ENCODE measurements around the gene DOP1A. TPM values are rescaled to one million over a fixed set of nuclear protein-coding genes. Genes with fewer than 3 reads are reported as not detected.

Gene DOP1A
- total RNA-seq, 3 donors from 2014 or later, result 28.0 to 35.8 (median 30.4) TPM

DNA sequence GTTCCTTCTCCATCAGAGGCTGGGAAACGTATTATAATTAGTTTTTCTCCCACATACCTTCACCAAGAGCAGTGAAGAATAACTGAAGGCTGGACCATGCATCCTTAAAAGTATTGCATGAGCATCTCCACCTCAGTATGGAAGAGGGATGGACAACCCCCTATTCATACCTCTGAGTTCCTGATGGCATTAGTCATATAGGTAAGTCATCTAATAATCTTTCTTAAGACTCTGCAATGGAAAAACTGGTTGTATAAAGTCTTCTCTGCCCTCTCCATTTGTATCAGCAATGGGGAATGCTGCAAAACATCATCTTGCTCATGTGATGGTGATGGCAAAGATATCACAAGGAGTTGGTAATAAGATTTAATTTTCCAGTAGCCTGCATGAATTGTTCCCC lies 101.1 kb downstream of the DOP1A start:
- DNase-seq (no peak), ATAC-seq (no peak)
- no peaks in the 10 kb centered on the region for H3K9me3 ChIP-seq
- intact Hi-C loops (cut with DNase I, micrococcal nuclease), result no loop called here
- no peak overlapping the region for H3K4me3 ChIP-seq
- no peaks in the 10 kb centered on the region for H3K4me1 ChIP-seq (ENCODE audit: low read depth)
- TF ChIP-seq, protein P1, sequence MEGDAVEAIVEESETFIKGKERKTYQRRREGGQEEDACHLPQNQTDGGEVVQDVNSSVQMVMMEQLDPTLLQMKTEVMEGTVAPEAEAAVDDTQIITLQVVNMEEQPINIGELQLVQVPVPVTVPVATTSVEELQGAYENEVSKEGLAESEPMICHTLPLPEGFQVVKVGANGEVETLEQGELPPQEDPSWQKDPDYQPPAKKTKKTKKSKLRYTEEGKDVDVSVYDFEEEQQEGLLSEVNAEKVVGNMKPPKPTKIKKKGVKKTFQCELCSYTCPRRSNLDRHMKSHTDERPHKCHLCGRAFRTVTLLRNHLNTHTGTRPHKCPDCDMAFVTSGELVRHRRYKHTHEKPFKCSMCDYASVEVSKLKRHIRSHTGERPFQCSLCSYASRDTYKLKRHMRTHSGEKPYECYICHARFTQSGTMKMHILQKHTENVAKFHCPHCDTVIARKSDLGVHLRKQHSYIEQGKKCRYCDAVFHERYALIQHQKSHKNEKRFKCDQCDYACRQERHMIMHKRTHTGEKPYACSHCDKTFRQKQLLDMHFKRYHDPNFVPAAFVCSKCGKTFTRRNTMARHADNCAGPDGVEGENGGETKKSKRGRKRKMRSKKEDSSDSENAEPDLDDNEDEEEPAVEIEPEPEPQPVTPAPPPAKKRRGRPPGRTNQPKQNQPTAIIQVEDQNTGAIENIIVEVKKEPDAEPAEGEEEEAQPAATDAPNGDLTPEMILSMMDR (IDR thresholded peaks at IDR 0.05), result no peak
- H3K36me3 ChIP-seq (ENCODE audit: low read depth), result no peaks in the 10 kb centered on the region

DNA sequence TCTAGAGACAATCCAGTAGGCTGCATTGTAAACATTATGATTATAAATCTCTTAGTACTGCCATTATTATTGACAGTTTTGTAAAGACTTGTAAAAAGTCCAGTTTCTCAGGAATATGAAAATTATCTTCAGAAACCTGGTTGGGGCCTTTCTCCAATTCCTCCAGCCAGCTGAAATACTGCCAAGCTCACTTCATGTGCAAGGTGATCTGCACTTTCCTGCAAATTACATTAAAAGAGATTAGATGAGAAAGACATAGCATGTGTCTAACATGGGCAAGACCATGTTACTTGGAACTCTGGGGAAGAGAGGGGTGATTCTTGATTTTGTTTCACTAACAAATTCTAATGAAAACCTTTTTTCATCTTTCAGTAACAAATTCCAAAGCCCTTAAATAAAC lies 101.6 kb downstream of the DOP1A start:
- Histone ChIP-seq H3K4me1 (ENCODE audit: low read depth) (no peaks in the 10 kb centered on the region), H3K4me3 (no peak overlapping the region), H3K36me3 (ENCODE audit: low read depth) (no peaks in the 10 kb centered on the region), H3K9me3 (no peaks in the 10 kb centered on the region)
- no peak for ATAC-seq
- DNase-seq, result no peak
- intact Hi-C loops (cut with DNase I, micrococcal nuclease), result no loop called here
- TF ChIP-seq, protein P1 (IDR thresholded peaks at IDR 0.05), result no peak

DNA sequence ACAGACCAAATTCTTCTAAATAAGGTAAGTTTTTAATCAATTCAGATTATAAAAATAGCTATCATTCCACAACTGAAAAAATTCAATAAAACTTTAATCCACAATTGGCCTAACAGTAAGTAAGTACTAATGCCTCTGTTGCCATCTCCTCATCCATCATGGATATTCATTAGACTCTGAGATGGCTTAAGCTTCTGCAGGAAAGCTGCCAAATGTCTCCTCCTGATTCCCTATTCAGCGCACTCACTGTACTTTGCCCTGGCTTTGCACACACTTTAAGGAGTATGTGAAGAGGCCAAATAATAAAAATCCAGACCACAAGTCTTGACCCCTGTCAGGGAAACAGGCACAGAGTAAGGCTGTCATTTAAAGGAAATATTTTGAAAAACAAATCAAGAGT lies 102.0 kb downstream of the DOP1A start:
- TF ChIP-seq, protein P1 (IDR thresholded peaks at IDR 0.05), result no peak
- DNase-seq, result no peak
- Histone ChIP-seq H3K4me3 (no peak overlapping the region), H3K36me3 (ENCODE audit: low read depth) (no peaks in the 10 kb centered on the region), H3K4me1 (ENCODE audit: low read depth) (no peaks in the 10 kb centered on the region), H3K9me3 (no peaks in the 10 kb centered on the region)
- intact Hi-C loops (cut with DNase I, micrococcal nuclease), result no loop called here
- ATAC-seq, result no peak

DNA sequence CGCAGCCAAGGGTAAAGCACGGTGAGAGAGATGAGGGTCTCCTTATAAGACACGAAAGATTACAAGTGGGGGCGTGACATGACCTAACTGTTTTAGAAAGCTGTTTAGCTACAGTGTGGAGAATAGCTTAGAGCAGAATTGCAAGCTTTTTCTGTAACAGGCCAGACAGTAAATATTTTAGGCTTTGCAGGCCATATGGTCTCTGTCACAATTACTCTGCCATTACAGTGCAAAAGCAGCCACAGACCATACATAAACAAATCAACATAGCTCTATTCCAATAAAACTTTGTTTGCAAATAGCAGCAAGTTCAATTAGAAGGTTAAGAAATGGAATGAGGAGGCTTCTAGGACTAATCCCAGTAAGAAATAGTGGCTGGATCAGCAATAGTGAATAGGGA lies 108.8 kb downstream of the DOP1A start:
- TF ChIP-seq, protein P1 (IDR thresholded peaks at IDR 0.05), result no peak
- Histone ChIP-seq H3K9me3 (no peaks in the 10 kb centered on the region), H3K4me3 (no peak overlapping the region), H3K36me3 (ENCODE audit: low read depth) (no peaks in the 10 kb centered on the region), H3K4me1 (ENCODE audit: low read depth) (no peaks in the 10 kb centered on the region)
- DNase-seq, result no peak
- no peak for ATAC-seq
- intact Hi-C loops (cut with DNase I, micrococcal nuclease), result no loop called here

DNA sequence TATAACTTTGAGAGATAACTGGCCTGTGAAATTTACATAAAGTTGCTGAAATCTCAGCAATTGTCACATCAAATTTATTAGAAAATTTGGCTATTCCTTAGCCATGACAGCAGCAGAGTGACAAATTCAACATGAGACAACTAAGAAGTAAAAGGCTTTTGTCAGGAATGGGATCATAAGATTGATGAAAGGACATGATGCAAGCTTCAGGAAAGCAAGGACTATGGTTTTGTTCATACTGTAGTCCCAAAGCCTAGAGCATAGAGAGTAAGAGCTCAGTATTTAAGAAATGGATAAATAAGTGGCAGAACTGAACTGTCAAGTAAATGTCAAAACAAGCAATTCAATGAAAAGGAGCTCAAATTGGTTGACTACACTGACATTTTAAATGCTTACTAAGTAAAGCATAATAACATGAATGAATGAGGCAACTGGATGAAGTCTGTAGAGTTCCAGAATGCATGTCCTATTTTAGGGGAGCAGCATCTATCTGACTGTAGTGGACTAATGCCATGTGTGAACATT lies 113.0 kb downstream of the DOP1A start:
- Histone ChIP-seq H3K4me3 (no peak overlapping the region), H3K36me3 (ENCODE audit: low read depth) (no peaks in the 10 kb centered on the region), H3K4me1 (ENCODE audit: low read depth) (no peaks in the 10 kb centered on the region), H3K9me3 (no peaks in the 10 kb centered on the region)
- no peak for DNase-seq
- ATAC-seq, result no peak
- intact Hi-C loops (cut with DNase I, micrococcal nuclease), result no loop called here
- TF ChIP-seq, protein P1 (IDR thresholded peaks at IDR 0.05), result no peak

DNA sequence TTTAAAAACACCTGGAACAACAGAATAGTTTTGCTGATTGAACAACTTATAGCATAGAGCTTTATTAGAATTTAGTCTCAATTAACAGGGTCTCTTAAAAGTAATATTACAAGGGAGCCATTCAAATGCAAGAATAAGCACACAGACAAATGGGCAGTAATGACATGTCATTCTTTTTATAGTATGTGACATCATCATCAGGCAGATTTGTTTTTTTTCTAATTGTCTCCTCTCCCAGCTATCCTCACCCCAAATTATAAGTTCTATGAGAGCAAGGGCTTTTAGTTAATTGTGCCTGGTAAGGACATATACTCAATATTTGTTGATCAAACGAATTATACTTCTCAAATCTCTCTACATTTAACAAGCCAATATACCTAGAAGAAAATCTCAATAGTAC lies 114.6 kb downstream of the DOP1A start:
- no peaks in the 10 kb centered on the region for H3K36me3 ChIP-seq (ENCODE audit: low read depth)
- TF ChIP-seq, protein P1 (IDR thresholded peaks at IDR 0.05), result no peak
- no peak overlapping the region for H3K4me3 ChIP-seq
- ATAC-seq, result no peak
- DNase-seq, result no peak
- no peaks in the 10 kb centered on the region for H3K9me3 ChIP-seq
- intact Hi-C loops (cut with DNase I, micrococcal nuclease), result no loop called here
- no peaks in the 10 kb centered on the region for H3K4me1 ChIP-seq (ENCODE audit: low read depth)
